SK-N-SH (cell line): ENCODE data around the gene TFDP2. TPM values are rescaled to one million over a fixed set of nuclear protein-coding genes. Genes with fewer than 3 reads are reported as not detected.

ENCODE experiments used
- CTCF ChIA-PET: fragments of 300-600, 350-600 bp; formaldehyde crosslinking; extraction: SDS; loops from one replicate; lab custom pipeline; 2021; lab: Yijun Ruan, JAX
- POLR2A ChIA-PET: fragments of 350-600 bp; sonication (Branson Sonifier 250); formaldehyde crosslinking; extraction: SDS; loops from one replicate; lab custom pipeline; 2020; ENCODE audit warnings: antibody characterized with exemption, inconsistent platforms; lab: Yijun Ruan, JAX
- DNase-seq: peaks from one replicate; pipeline ENCODE4 v3.0.0; 2012
- H2AFZ ChIP-seq: fragments of 200-600 bp; sonication (generic); 2 replicates; pipeline ENCODE4 v1.8.1; 2016; ENCODE audit warnings: antibody characterized with exemption, mild to moderate bottlenecking, low read depth
- H3F3A ChIP-seq: fragments of 200-600 bp; sonication (generic); replicated peaks from 2 replicates; pipeline ENCODE3; 2016; ENCODE audit warnings: antibody characterized with exemption, mild to moderate bottlenecking; ENCODE audit not compliant: insufficient read depth
- H3K27ac ChIP-seq, 2 experiments: fragments of 200-500 bp in 1 of 2; fragments of 200-600 bp in 1 of 2; sonication (Bioruptor generic) in 1 of 2; sonication (generic), shearing (Covaris generic) in 1 of 2; 2 replicates each; pipeline versions ENCODE4 v1.5.1 to v1.6.1; 2014 to 2016; ENCODE audit warnings: low read depth in 2 of 2, inconsistent platforms in 1 of 2, low read length in 1 of 2, mild to moderate bottlenecking in 1 of 2, mixed read lengths in 1 of 2
- H3K27me3 ChIP-seq: fragments of 200-600 bp; sonication (generic), shearing (Covaris generic); 2 replicates; pipeline ENCODE4 v1.6.1; 2016; ENCODE audit warnings: mixed run types; ENCODE audit not compliant: insufficient read depth
- H3K36me3 ChIP-seq, 2 experiments: fragments of 200-500 bp in 1 of 2; fragments of 200-600 bp in 1 of 2; sonication (Bioruptor generic) in 1 of 2; sonication (generic) in 1 of 2; replicated peaks in 1 of 2; 2 replicates each; pipeline versions ENCODE3 to v1.5.1; 2014 to 2016; ENCODE audit warnings: low read length in 1 of 2, mild to moderate bottlenecking in 1 of 2; ENCODE audit not compliant: insufficient read depth in 2 of 2, control insufficient read depth in 1 of 2
- H3K4me1 ChIP-seq, 2 experiments: fragments of 200-500 bp in 1 of 2; fragments of 200-600 bp in 1 of 2; sonication (Bioruptor generic) in 1 of 2; sonication (generic), shearing (Covaris generic) in 1 of 2; 2 replicates each; pipeline versions ENCODE4 v1.5.1 to v1.6.1; 2014 to 2016; ENCODE audit warnings: low read depth in 1 of 2, low read length in 1 of 2, mixed run types in 1 of 2; ENCODE audit not compliant: insufficient read depth in 2 of 2, control insufficient read depth in 1 of 2
- H3K4me2 ChIP-seq: fragments of 200-600 bp; sonication (generic), shearing (Covaris generic); 2 replicates; pipeline ENCODE4 v1.6.1; 2017; ENCODE audit warnings: mixed run types
- H3K4me3 ChIP-seq, 2 experiments: fragments of 200-500 bp in 1 of 2; fragments of 200-600 bp in 1 of 2; sonication (Bioruptor generic) in 1 of 2; sonication (generic), shearing (Covaris generic) in 1 of 2; 2 replicates each; pipeline versions ENCODE4 v1.5.1 to v1.8.1; 2014 to 2016; ENCODE audit warnings: low read depth in 2 of 2, inconsistent platforms in 1 of 2, low read length in 1 of 2, mild to moderate bottlenecking in 1 of 2, mixed read lengths in 1 of 2, moderate library complexity in 1 of 2
- H3K79me2 ChIP-seq: fragments of 200-600 bp; sonication (generic); 2 replicates; pipeline ENCODE4 v1.8.1; 2017; ENCODE audit warnings: mild to moderate bottlenecking; ENCODE audit not compliant: insufficient read depth
- H3K9ac ChIP-seq: fragments of 200-600 bp; sonication (generic); 2 replicates; pipeline ENCODE4 v1.6.1; 2017; ENCODE audit warnings: mixed run types
- H3K9me2 ChIP-seq: fragments of 200-600 bp; sonication (generic); 2 replicates; pipeline ENCODE4 v1.6.1; 2017; ENCODE audit warnings: mixed run types
- H3K9me3 ChIP-seq: fragments of 200-600 bp; sonication (generic); 2 replicates; pipeline ENCODE4 v1.6.1; 2017; ENCODE audit warnings: mixed run types, mild to moderate bottlenecking, moderate library complexity
- H4K20me1 ChIP-seq: fragments of 200-600 bp; sonication (generic); 2 replicates; pipeline ENCODE4 v1.6.1; 2017; ENCODE audit warnings: mild to moderate bottlenecking, mixed run types; ENCODE audit not compliant: insufficient read depth
- FOSL2 ChIP-seq: IDR thresholded peaks from 2 replicates; pipeline ENCODE4 v1.4.0; 2012; ENCODE audit warnings: low read depth, mild to moderate bottlenecking, moderate library complexity, borderline replicate concordance
- FOXM1 ChIP-seq: IDR thresholded peaks from 2 replicates; pipeline ENCODE4 v1.4.0; 2012; ENCODE audit warnings: low read depth, mild to moderate bottlenecking
- JUND ChIP-seq: IDR thresholded peaks from 2 replicates; pipeline ENCODE4 v1.4.0; 2012
- NFIC ChIP-seq: IDR thresholded peaks from 2 replicates; pipeline ENCODE4 v1.4.0; 2012; ENCODE audit warnings: borderline replicate concordance
- RAD21 ChIP-seq: IDR thresholded peaks from 2 replicates; pipeline ENCODE4 v1.6.1; 2012; ENCODE audit warnings: mild to moderate bottlenecking, low read length
- RXRA ChIP-seq: IDR thresholded peaks from 2 replicates; pipeline ENCODE4 v1.4.0; 2012; ENCODE audit warnings: low read depth, mild to moderate bottlenecking, borderline replicate concordance
- SIN3A ChIP-seq: IDR thresholded peaks from 2 replicates; pipeline ENCODE4 v1.6.1; 2012; ENCODE audit warnings: low read depth, mild to moderate bottlenecking, low read length, moderate library complexity, borderline replicate concordance
- SMC3 ChIP-seq: IDR thresholded peaks from 2 replicates; pipeline ENCODE4 v1.6.1; 2012; ENCODE audit warnings: low read depth, low read length, improper control_type of control experiment
- TAF1 ChIP-seq: IDR thresholded peaks from 2 replicates; pipeline ENCODE4 v1.6.1; 2012; ENCODE audit warnings: low read depth, mild to moderate bottlenecking, low read length, moderate library complexity, borderline replicate concordance
- TCF12 ChIP-seq: IDR thresholded peaks from 2 replicates; pipeline ENCODE4 v1.4.0; 2012
- WGBS: methylation state at CpG from one replicate; pipeline ENCODE4 v1.1.6; 2017; ENCODE audit warnings: low lambda C conversion rate; 5-methylcytosine and 5-hydroxymethylcytosine counted together
- polyA plus RNA-seq, 3 experiments: library from polyadenylated mRNA; depleted of rRNA; stranded (reverse); fragments of >200 nt; gene quantifications; 2 replicates each; pipeline ENCODE4 v1.2.3, GENCODE V29; 2012
- TF ChIP-seq, protein P1 (sequence below): IDR thresholded peaks from 2 replicates; pipeline ENCODE4; 2012
- TF ChIP-seq, protein P2 (sequence below): IDR thresholded peaks from 2 replicates; pipeline ENCODE4 v1.4.0; 2012; ENCODE audit warnings: low read depth
- TF ChIP-seq, protein P3 (sequence below): IDR thresholded peaks from 2 replicates; pipeline ENCODE4 v1.6.1; 2012; ENCODE audit warnings: mild to moderate bottlenecking, low read depth, low read length, moderate library complexity
- TF ChIP-seq, protein P4 (sequence below): IDR thresholded peaks from 2 replicates; pipeline ENCODE4 v1.4.0; 2012; ENCODE audit warnings: low read depth, borderline replicate concordance
- TF ChIP-seq, protein P5 (sequence below): fragments of 200-600 bp; sonication (generic); IDR thresholded peaks from 2 replicates; pipeline ENCODE4 v1.6.1; 2017; ENCODE audit warnings: antibody characterized with exemption, mild to moderate bottlenecking, moderate library complexity

Gene TFDP2
- polyA plus RNA-seq, 1 of the 3 experiments (the other 2 are of a cell fraction): 8.6 TPM

DNA sequence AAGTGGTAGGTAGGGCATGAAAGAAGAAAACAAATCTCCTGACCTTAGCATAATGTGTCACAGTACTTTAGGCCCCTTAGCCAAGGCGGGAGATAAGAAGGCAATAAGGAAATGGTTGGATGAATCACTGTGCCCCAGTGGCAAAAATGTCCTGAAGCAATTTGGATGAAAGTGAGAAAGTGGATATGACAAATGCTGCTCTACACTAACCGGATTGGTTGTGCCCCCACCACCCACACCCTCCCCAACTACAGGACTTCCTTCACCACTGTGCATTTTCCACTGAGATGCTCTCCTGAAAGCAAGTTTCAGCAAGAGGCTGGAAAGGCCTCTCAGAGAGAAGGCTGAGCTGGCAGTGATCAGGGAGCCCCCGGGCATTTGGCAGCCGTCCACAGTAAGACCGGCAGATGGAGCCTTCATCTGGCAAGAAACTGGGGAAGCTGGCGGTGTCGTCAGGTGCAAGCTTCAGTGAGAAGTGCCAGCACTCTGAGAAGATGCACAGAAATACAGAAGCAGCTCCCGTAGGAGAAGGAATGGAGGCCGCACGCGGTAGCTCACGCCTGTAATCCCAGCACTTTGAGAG, 209.1 kb downstream of the TFDP2 start:
- 33% methylated on average over 12 of the region's 12 CpGs for WGBS
- POLR2A ChIA-PET: interaction anchor here (0.7 kb wide), 1 partner anchor 12 kb away, joined by 3 read pairs; no protein-coding TSS in a partner anchor
- CTCF ChIA-PET: interaction anchor here (0.5 to 1.1 kb wide), 4 partner anchors 15 to 340 kb away, joined by 3 to 4 read pairs (median 3); no protein-coding TSS in a partner anchor

More for the DNA sequence above, 209.1 kb downstream of the TFDP2 start:
- Histone ChIP-seq H3K9ac (peak overlapping the region; percentile 6; the same call in 1 of the 2 replicates), H3K4me1 (peaks cover 13 to 21% of the 10 kb centered on the region in 2 experiments; a peak in 2 of 4 replicates), H3K36me3 (no peaks in the 10 kb centered on the region), H3K4me3 (no peak overlapping the region), H3K27ac (peak overlapping the region; percentile 43 to 54), H3K79me2 (no peaks in the 10 kb centered on the region), H3K27me3 (no peaks in the 10 kb centered on the region), H4K20me1 (no peaks in the 10 kb centered on the region), H3K9me2 (no peaks in the 10 kb centered on the region), H2AFZ (peak overlapping the region; percentile 12; the same call in 1 of the 2 replicates), H3F3A (peaks cover 8% of the 10 kb centered on the region), H3K9me3 (no peaks in the 10 kb centered on the region), H3K4me2 (peak overlapping the region; percentile 70)
- peak; percentile 77 for DNase-seq
- TF ChIP-seq JUND (peak; percentile 37; the same call in 1 of the 2 replicates), RXRA (no peak), RAD21 (peak; percentile 18; the same call in 1 of the 2 replicates), SMC3 (0 out of 2 replicates have a peak, but pooled peaks have one; percentile 3), TAF1 (no peak), FOSL2 (peak; percentile 41; the same call in 1 of the 2 replicates), NFIC (peak; percentile 71), TCF12 (peak; percentile 36), FOXM1 (no peak), SIN3A (0 out of 2 replicates have a peak, but pooled peaks have one; percentile 10)
- TF ChIP-seq, protein P1, sequence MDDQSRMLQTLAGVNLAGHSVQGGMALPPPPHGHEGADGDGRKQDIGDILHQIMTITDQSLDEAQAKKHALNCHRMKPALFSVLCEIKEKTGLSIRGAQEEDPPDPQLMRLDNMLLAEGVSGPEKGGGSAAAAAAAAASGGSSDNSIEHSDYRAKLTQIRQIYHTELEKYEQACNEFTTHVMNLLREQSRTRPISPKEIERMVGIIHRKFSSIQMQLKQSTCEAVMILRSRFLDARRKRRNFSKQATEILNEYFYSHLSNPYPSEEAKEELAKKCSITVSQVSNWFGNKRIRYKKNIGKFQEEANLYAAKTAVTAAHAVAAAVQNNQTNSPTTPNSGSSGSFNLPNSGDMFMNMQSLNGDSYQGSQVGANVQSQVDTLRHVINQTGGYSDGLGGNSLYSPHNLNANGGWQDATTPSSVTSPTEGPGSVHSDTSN: peak; percentile 28; the same call in 1 of the 2 replicates
- TF ChIP-seq, protein P2, sequence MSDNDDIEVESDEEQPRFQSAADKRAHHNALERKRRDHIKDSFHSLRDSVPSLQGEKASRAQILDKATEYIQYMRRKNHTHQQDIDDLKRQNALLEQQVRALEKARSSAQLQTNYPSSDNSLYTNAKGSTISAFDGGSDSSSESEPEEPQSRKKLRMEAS: no peak
- TF ChIP-seq, protein P3, sequence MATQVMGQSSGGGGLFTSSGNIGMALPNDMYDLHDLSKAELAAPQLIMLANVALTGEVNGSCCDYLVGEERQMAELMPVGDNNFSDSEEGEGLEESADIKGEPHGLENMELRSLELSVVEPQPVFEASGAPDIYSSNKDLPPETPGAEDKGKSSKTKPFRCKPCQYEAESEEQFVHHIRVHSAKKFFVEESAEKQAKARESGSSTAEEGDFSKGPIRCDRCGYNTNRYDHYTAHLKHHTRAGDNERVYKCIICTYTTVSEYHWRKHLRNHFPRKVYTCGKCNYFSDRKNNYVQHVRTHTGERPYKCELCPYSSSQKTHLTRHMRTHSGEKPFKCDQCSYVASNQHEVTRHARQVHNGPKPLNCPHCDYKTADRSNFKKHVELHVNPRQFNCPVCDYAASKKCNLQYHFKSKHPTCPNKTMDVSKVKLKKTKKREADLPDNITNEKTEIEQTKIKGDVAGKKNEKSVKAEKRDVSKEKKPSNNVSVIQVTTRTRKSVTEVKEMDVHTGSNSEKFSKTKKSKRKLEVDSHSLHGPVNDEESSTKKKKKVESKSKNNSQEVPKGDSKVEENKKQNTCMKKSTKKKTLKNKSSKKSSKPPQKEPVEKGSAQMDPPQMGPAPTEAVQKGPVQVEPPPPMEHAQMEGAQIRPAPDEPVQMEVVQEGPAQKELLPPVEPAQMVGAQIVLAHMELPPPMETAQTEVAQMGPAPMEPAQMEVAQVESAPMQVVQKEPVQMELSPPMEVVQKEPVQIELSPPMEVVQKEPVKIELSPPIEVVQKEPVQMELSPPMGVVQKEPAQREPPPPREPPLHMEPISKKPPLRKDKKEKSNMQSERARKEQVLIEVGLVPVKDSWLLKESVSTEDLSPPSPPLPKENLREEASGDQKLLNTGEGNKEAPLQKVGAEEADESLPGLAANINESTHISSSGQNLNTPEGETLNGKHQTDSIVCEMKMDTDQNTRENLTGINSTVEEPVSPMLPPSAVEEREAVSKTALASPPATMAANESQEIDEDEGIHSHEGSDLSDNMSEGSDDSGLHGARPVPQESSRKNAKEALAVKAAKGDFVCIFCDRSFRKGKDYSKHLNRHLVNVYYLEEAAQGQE: no peak
- TF ChIP-seq, protein P4, sequence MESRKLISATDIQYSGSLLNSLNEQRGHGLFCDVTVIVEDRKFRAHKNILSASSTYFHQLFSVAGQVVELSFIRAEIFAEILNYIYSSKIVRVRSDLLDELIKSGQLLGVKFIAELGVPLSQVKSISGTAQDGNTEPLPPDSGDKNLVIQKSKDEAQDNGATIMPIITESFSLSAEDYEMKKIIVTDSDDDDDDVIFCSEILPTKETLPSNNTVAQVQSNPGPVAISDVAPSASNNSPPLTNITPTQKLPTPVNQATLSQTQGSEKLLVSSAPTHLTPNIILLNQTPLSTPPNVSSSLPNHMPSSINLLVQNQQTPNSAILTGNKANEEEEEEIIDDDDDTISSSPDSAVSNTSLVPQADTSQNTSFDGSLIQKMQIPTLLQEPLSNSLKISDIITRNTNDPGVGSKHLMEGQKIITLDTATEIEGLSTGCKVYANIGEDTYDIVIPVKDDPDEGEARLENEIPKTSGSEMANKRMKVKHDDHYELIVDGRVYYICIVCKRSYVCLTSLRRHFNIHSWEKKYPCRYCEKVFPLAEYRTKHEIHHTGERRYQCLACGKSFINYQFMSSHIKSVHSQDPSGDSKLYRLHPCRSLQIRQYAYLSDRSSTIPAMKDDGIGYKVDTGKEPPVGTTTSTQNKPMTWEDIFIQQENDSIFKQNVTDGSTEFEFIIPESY: no peak
- TF ChIP-seq, protein P5, sequence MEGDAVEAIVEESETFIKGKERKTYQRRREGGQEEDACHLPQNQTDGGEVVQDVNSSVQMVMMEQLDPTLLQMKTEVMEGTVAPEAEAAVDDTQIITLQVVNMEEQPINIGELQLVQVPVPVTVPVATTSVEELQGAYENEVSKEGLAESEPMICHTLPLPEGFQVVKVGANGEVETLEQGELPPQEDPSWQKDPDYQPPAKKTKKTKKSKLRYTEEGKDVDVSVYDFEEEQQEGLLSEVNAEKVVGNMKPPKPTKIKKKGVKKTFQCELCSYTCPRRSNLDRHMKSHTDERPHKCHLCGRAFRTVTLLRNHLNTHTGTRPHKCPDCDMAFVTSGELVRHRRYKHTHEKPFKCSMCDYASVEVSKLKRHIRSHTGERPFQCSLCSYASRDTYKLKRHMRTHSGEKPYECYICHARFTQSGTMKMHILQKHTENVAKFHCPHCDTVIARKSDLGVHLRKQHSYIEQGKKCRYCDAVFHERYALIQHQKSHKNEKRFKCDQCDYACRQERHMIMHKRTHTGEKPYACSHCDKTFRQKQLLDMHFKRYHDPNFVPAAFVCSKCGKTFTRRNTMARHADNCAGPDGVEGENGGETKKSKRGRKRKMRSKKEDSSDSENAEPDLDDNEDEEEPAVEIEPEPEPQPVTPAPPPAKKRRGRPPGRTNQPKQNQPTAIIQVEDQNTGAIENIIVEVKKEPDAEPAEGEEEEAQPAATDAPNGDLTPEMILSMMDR: peak; percentile 36
